ENCODE results near the gene TOB2.

Gene TOB2

GRCh38 chr22:41384128-41384527, 62.5 kb downstream of the TOB2 start:
- no peak for DNase-seq (ENCODE audit: low read depth)
- no peak for TF ChIP-seq CTCF (IDR thresholded peaks at IDR 0.05; ENCODE audit: insufficient read depth, low read depth, low read length, missing control alignments)
- no peak overlapping the region for H3K4me3 ChIP-seq (ENCODE audit: low read depth, low read length)

All from GM12865 (cell line).